ENCODE data around the gene RRAGA.

GRCh38 chr9:19009391-19009965, 39.7 kb upstream of the RRAGA start:
- no peak for TF ChIP-seq CTCF (IDR thresholded peaks at IDR 0.05 in 4 of 5, conservative IDR thresholded peaks at IDR 0.05 in 1 of 5)
- no peak for TF ChIP-seq POLR2A (IDR thresholded peaks at IDR 0.05)
